ENCODE data around the gene C4orf50. TPM values are rescaled to one million over a fixed set of nuclear protein-coding genes. Genes with fewer than 3 reads are reported as not detected.

C4orf50 gene
- total and polyA plus RNA-seq, 2 of the 8 experiments (the other 6 are each of a cell fraction or from before 2014, with no cell fraction given) = 0.08 to 0.22 TPM

GRCh38 chr4:6055436-6055835 lies 37.2 kb upstream of the C4orf50 start:
- no peak overlapping the region for H3K4me2 ChIP-seq (ENCODE audit: insufficient read depth in 1 of 2, low read depth in 2 of 2, low read length in 2 of 2)
- DNase-seq (ENCODE audit: low read depth in 1 of 2, low spot score in 2 of 2) = no peak

More at GRCh38 chr4:6055436-6055835, 37.2 kb upstream of the C4orf50 start:
- H4K20me1 ChIP-seq (replicated peaks in 1 of 2; ENCODE audit: control insufficient read depth in 1 of 2, insufficient read depth in 2 of 2, low read length in 2 of 2) = no peaks in the 10 kb centered on the region
- POLR2A ChIA-PET (ENCODE audit: partially characterized antibody) = interaction anchor here (1.2 kb wide), 1 partner anchor 16 kb away, joined by 4 read pairs; no protein-coding TSS in a partner anchor
- no peak overlapping the region for H2BK15ac ChIP-seq (ENCODE audit: low read length)
- no peak overlapping the region for H2AK5ac ChIP-seq (ENCODE audit: low read depth, low read length)
- H2AFZ ChIP-seq (ENCODE audit: low read length) = no peak overlapping the region
- H3K4me3 ChIP-seq (ENCODE audit: extremely low read depth in 1 of 4, insufficient read depth in 2 of 4, low read depth in 3 of 4, low read length in 4 of 4) = no peak overlapping the region
- no peak overlapping the region for H3K9ac ChIP-seq (replicated peaks in 1 of 4; ENCODE audit: extremely low read depth in 1 of 4, low read depth in 3 of 4, low read length in 3 of 4)
- H4K8ac ChIP-seq (ENCODE audit: extremely low read depth, insufficient read depth, low read length) = no peak overlapping the region
- no peak for FAIRE-seq
- H2BK20ac ChIP-seq (ENCODE audit: low read length) = no peak overlapping the region
- no peaks in the 10 kb centered on the region for H3K9me3 ChIP-seq (ENCODE audit: insufficient read depth in 2 of 2, low read depth in 1 of 2, low read length in 1 of 2)
- no peak overlapping the region for H4K91ac ChIP-seq (replicated peaks; ENCODE audit: insufficient read length, low read length)
- TF ChIP-seq MAFK (IDR thresholded peaks at IDR 0.05; ENCODE audit: low read depth, low read length) (no peak), TCF12 (IDR thresholded peaks at IDR 0.05; ENCODE audit: low read depth, low read length) (no peak), RNF2 (IDR thresholded peaks at IDR 0.05; ENCODE audit: borderline replicate concordance, low read depth, low read length, missing control alignments, poor library complexity, severe bottlenecking) (no peak), FOSL1 (IDR thresholded peaks at IDR 0.05; ENCODE audit: insufficient read depth, low read depth, low read length) (no peak)
- no peak overlapping the region for H3K23ac ChIP-seq (ENCODE audit: insufficient read length)
- CTCF ChIA-PET (ENCODE audit: partially characterized antibody) = interaction anchor here (0.9 to 2.2 kb wide), 7 partner anchors 8 to 36 kb away, joined by 3 to 6 read pairs (median 4); no protein-coding TSS in a partner anchor
- H3K4me1 ChIP-seq (replicated peaks in 1 of 4; ENCODE audit: control insufficient read depth in 3 of 4, insufficient read depth in 4 of 4, low read length in 3 of 4) = no peaks in the 10 kb centered on the region; a peak in 1 of 7 replicates
- H3K79me1 ChIP-seq (ENCODE audit: low read depth, low read length) = no peaks in the 10 kb centered on the region
- no peak overlapping the region for H3K56ac ChIP-seq (replicated peaks; ENCODE audit: insufficient read length, low read depth, low read length)
- no peaks in the 10 kb centered on the region for H3K79me2 ChIP-seq (ENCODE audit: control insufficient read depth in 1 of 2, insufficient read depth in 2 of 2, low read length in 2 of 2)
- H2BK12ac ChIP-seq (ENCODE audit: low read depth, low read length) = no peak overlapping the region
- no peak overlapping the region for H3K14ac ChIP-seq (ENCODE audit: insufficient read length)
- H3K4ac ChIP-seq (replicated peaks; ENCODE audit: insufficient read length, low read depth, low read length) = no peak overlapping the region
- no peak overlapping the region for H3K18ac ChIP-seq (ENCODE audit: extremely low read depth, low read length)
- H2BK120ac ChIP-seq (replicated peaks; ENCODE audit: low read depth, low read length) = no peak overlapping the region
- 87% methylated on average over 4 of the region's 4 CpGs; no CpG with 5 or more reads in 1 of the 2 experiments for WGBS, 2 experiments (ENCODE audit: extremely low coverage in 1 of 2, insufficient coverage in 1 of 2, insufficient read length in 1 of 2, insufficient replicate concordance in 2 of 2, low coverage in 1 of 2, low lambda C conversion rate in 2 of 2, missing lambda C conversion rate in 1 of 2)
- no peaks in the 10 kb centered on the region for H3K23me2 ChIP-seq (ENCODE audit: low read depth, low read length)
- no peak overlapping the region for H2BK5ac ChIP-seq (ENCODE audit: low read depth, low read length)
- no peaks in the 10 kb centered on the region; a peak in 2 of 7 replicates for H3K27me3 ChIP-seq (replicated peaks in 1 of 4; ENCODE audit: control insufficient read depth in 3 of 4, extremely low read depth in 1 of 4, insufficient read depth in 3 of 4, low read length in 3 of 4)
- no peak overlapping the region for H4K5ac ChIP-seq (ENCODE audit: insufficient read length, low read depth, low read length)
- H3K36me3 ChIP-seq (ENCODE audit: control insufficient read depth in 2 of 4, insufficient read depth in 4 of 4, low read length in 3 of 4) = no peaks in the 10 kb centered on the region
- no peak overlapping the region for H3K27ac ChIP-seq (ENCODE audit: low read depth, low read length)

Measured in H1 (cell line).